Endodermal cell (in vitro differentiated cells): ENCODE measurements around the gene SIM2. TPM values are rescaled to one million over a fixed set of nuclear protein-coding genes. Genes with fewer than 3 reads are reported as not detected.

Experiments
- DNase-seq: peaks from one replicate; pipeline ENCODE4 v3.0.0-alpha.2; 2017
- H3K27ac ChIP-seq: 2 replicates; pipeline ENCODE4 v1.5.1; 2013; ENCODE audit warnings: mild to moderate bottlenecking, low read depth, low read length, moderate library complexity
- H3K27me3 ChIP-seq: 2 replicates; pipeline ENCODE4 v1.6.1; 2013; ENCODE audit warnings: mild to moderate bottlenecking, low read length, moderate library complexity; ENCODE audit not compliant: insufficient read depth, control insufficient read depth, poor library complexity, severe bottlenecking
- H3K36me3 ChIP-seq: 2 replicates; pipeline ENCODE4 v1.7.0; 2013; ENCODE audit warnings: mild to moderate bottlenecking, low read length, moderate library complexity; ENCODE audit not compliant: control insufficient read depth, insufficient read depth
- H3K4me1 ChIP-seq: one replicate; pipeline ENCODE4 v1.7.0; 2013; ENCODE audit warnings: low read length; ENCODE audit not compliant: control insufficient read depth, insufficient read depth
- H3K4me3 ChIP-seq: 2 replicates; pipeline ENCODE4 v1.5.1; 2013; ENCODE audit warnings: mild to moderate bottlenecking, low read length, moderate library complexity
- H3K9ac ChIP-seq: 2 replicates; pipeline ENCODE4 v1.6.1; 2013; ENCODE audit warnings: mild to moderate bottlenecking, low read length, moderate library complexity; ENCODE audit not compliant: poor library complexity, severe bottlenecking; ENCODE audit errors: extremely low read depth
- H3K9me3 ChIP-seq: 2 replicates; pipeline ENCODE4 v1.6.1; 2013; ENCODE audit warnings: mild to moderate bottlenecking, low read length, moderate library complexity; ENCODE audit not compliant: control insufficient read depth
- H3K27ac Mint-ChIP-seq: 2 replicates; pipeline ENCODE4 v1.8.0; 2020; ENCODE audit warnings: mixed read lengths
- H3K27me3 Mint-ChIP-seq: 2 replicates; pipeline ENCODE4 v1.8.0; 2021; ENCODE audit warnings: mild to moderate bottlenecking, mixed read lengths; ENCODE audit not compliant: insufficient read depth
- H3K36me3 Mint-ChIP-seq: 2 replicates; pipeline ENCODE4 v1.8.0; 2020; ENCODE audit warnings: low read depth, mixed read lengths
- H3K4me1 Mint-ChIP-seq: 2 replicates; pipeline ENCODE4 v1.8.0; 2020; ENCODE audit warnings: mixed read lengths
- H3K4me3 Mint-ChIP-seq: 2 replicates; pipeline ENCODE4 v1.8.0; 2020; ENCODE audit warnings: mild to moderate bottlenecking, moderate library complexity, mixed read lengths
- H3K9me3 Mint-ChIP-seq: 2 replicates; pipeline ENCODE4 v1.8.0; 2020; ENCODE audit warnings: mild to moderate bottlenecking, mixed read lengths
- CTCF ChIP-seq: fragments of 200-600 bp; sonication (generic); conservative IDR thresholded peaks from 2 replicates; pipeline ENCODE4 v1.5.0; 2021; ENCODE audit warnings: antibody characterized with exemption, mild to moderate bottlenecking
- WGBS, 2 experiments: methylation state at CpG; one replicate each; pipeline versions ENCODE4 v1.1.5 to v1.1.7; 2013; ENCODE audit warnings: missing lambda C conversion rate in 2 of 2, mixed read lengths in 1 of 2; ENCODE audit not compliant: insufficient coverage in 1 of 2, insufficient read length in 1 of 2; 5-methylcytosine and 5-hydroxymethylcytosine counted together
- total RNA-seq, 2 donors: library from RNA; stranded (reverse); fragmentation: NEBNext Ultra II Directional in 1 of 2; extraction: Animal tissue kit (Norgen Biotek cat#: 25700) in 1 of 2; gene quantifications; 2 replicates in 1 of 2; 3 replicates in 1 of 2; pipeline ENCODE4 v1.2.1, GENCODE V29; 2021

SIM2 gene
- total RNA-seq, 2 donors from 2014 or later: not detected

- DNase-seq: no peak
- Mint-ChIP-seq H3K36me3 (peaks cover 2% of the 10 kb centered on the region), H3K27me3 (no peaks in the 10 kb centered on the region), H3K27ac (no peak overlapping the region), H3K4me3 (no peak overlapping the region), H3K9me3 (no peaks in the 10 kb centered on the region), H3K4me1 (peaks cover 6% of the 10 kb centered on the region)
- H3K9ac ChIP-seq: no peak overlapping the region
- 88 to 93% methylated on average over 2 to 6 of the region's 6 CpGs for WGBS, 2 experiments
- H3K9me3 ChIP-seq: no peaks in the 10 kb centered on the region
- no peaks in the 10 kb centered on the region for H3K36me3 ChIP-seq
- no peak for TF ChIP-seq CTCF
- no peaks in the 10 kb centered on the region for H3K27me3 ChIP-seq
- no peak overlapping the region for H3K4me3 ChIP-seq
- no peaks in the 10 kb centered on the region for H3K4me1 ChIP-seq
- H3K27ac ChIP-seq: no peak overlapping the region
Observed at GRCh38 chr21:36766511-36766910, 67.6 kb downstream of the SIM2 start.

GRCh38 chr21:36767096-36767495 lies 68.2 kb downstream of the SIM2 start:
- WGBS, 2 experiments: 88 to 92% methylated on average over 10 to 11 of the region's 11 CpGs
- no peaks in the 10 kb centered on the region for H3K36me3 ChIP-seq
- no peak overlapping the region for H3K27ac Mint-ChIP-seq

GRCh38 chr21:36768496-36768895 lies 69.6 kb downstream of the SIM2 start:
- Mint-ChIP-seq H3K4me1 (peaks cover 6% of the 10 kb centered on the region), H3K27ac (no peak overlapping the region), H3K27me3 (no peaks in the 10 kb centered on the region), H3K4me3 (no peak overlapping the region), H3K36me3 (peaks cover 2% of the 10 kb centered on the region), H3K9me3 (no peaks in the 10 kb centered on the region)
- Histone ChIP-seq H3K27ac (peak overlapping the region; percentile 9), H3K9me3 (no peaks in the 10 kb centered on the region), H3K4me1 (no peaks in the 10 kb centered on the region), H3K36me3 (no peaks in the 10 kb centered on the region), H3K4me3 (no peak overlapping the region), H3K9ac (no peak overlapping the region), H3K27me3 (no peaks in the 10 kb centered on the region)
- no peak for DNase-seq
- WGBS, 2 experiments: 92 to 95% methylated on average over 13 of the region's 13 CpGs
- TF ChIP-seq CTCF: no peak

More at GRCh38 chr21:36767096-36767495, 68.2 kb downstream of the SIM2 start:
- H3K27me3 Mint-ChIP-seq: no peaks in the 10 kb centered on the region
- Histone ChIP-seq H3K27ac (no peak overlapping the region), H3K4me3 (no peak overlapping the region), H3K27me3 (no peaks in the 10 kb centered on the region), H3K4me1 (no peaks in the 10 kb centered on the region), H3K9me3 (no peaks in the 10 kb centered on the region), H3K9ac (no peak overlapping the region)
- no peak overlapping the region for H3K4me3 Mint-ChIP-seq
- H3K4me1 Mint-ChIP-seq: peaks cover 6% of the 10 kb centered on the region
- DNase-seq: no peak
- H3K9me3 Mint-ChIP-seq: no peaks in the 10 kb centered on the region
- H3K36me3 Mint-ChIP-seq: peaks cover 2% of the 10 kb centered on the region
- TF ChIP-seq CTCF: no peak
